Neural cell (in vitro differentiated cells): ENCODE data around the gene SLC27A2. TPM values are rescaled to one million over a fixed set of nuclear protein-coding genes. Genes with fewer than 3 reads are reported as not detected.

Experiments used
- H2AFZ ChIP-seq: fragments of 200-600, 300-800 bp; sonication (generic), shearing (Covaris generic); 2 replicates; pipeline ENCODE4 v1.6.0; 2014; ENCODE audit warnings: low read depth, mild to moderate bottlenecking, antibody characterized with exemption, low read length, moderate library complexity
- H3F3A ChIP-seq: fragments of 200-600 bp; shearing (Covaris generic); 2 replicates; pipeline ENCODE4 v1.6.1; 2016; ENCODE audit warnings: mild to moderate bottlenecking, moderate library complexity, mixed read lengths, antibody characterized with exemption, low read length; ENCODE audit not compliant: insufficient read depth, poor library complexity, severe bottlenecking
- H3K27ac ChIP-seq: fragments of 200-600, 300-800 bp; sonication (generic), shearing (Covaris generic); 2 replicates; pipeline ENCODE4 v1.5.1; 2014; ENCODE audit warnings: mild to moderate bottlenecking, low read length, moderate library complexity
- H3K27me3 ChIP-seq: fragments of 300-800, 200-600 bp; sonication (generic), shearing (Covaris generic); 2 replicates; pipeline ENCODE4 v1.6.0; 2014; ENCODE audit warnings: mild to moderate bottlenecking, low read depth, low read length, moderate library complexity; ENCODE audit not compliant: insufficient read depth
- H3K36me3 ChIP-seq: fragments of 300-800, 200-600 bp; sonication (generic), shearing (Covaris generic); 2 replicates; pipeline ENCODE4 v1.5.1; 2014; ENCODE audit warnings: mild to moderate bottlenecking, antibody characterized with exemption, low read length, moderate library complexity; ENCODE audit not compliant: insufficient read depth
- H3K4me2 ChIP-seq: fragments of 300-800, 200-600 bp; sonication (generic), shearing (Covaris generic); 2 replicates; pipeline ENCODE4 v1.6.0; 2014; ENCODE audit warnings: mild to moderate bottlenecking, low read length
- H3K4me3 ChIP-seq: fragments of 300-800, 200-600 bp; sonication (generic), shearing (Covaris generic); 2 replicates; pipeline ENCODE4 v1.5.1; 2014; ENCODE audit warnings: mild to moderate bottlenecking, low read length, moderate library complexity
- H3K79me2 ChIP-seq: fragments of 200-600 bp; shearing (Covaris generic); replicated peaks from 2 replicates; pipeline ENCODE4 v1.6.0; 2014; ENCODE audit warnings: mild to moderate bottlenecking, low read length, moderate library complexity; ENCODE audit not compliant: insufficient read depth
- H3K9ac ChIP-seq: fragments of 300-800, 200-600 bp; sonication (generic), shearing (Covaris generic); 2 replicates; pipeline ENCODE4 v1.6.1; 2016; ENCODE audit warnings: mild to moderate bottlenecking, low read length, mixed read lengths
- H3K9me2 ChIP-seq: fragments of 200-600 bp; shearing (Covaris generic); 2 replicates; pipeline ENCODE4 v1.6.1; 2016; ENCODE audit warnings: mild to moderate bottlenecking, low read length, mixed read lengths; ENCODE audit not compliant: insufficient read depth
- H3K9me3 ChIP-seq: fragments of 200-600, 300-800 bp; sonication (generic), shearing (Covaris generic); 2 replicates; pipeline ENCODE4 v1.6.1; 2016; ENCODE audit warnings: mild to moderate bottlenecking, mixed run types, low read length, moderate library complexity, mixed read lengths
- H4K20me1 ChIP-seq: fragments of 200-600 bp; shearing (Covaris generic); 2 replicates; pipeline ENCODE4 v1.6.1; 2016; ENCODE audit warnings: mild to moderate bottlenecking, mixed run types; ENCODE audit not compliant: insufficient read depth
- CTCF ChIP-seq: fragments of 450-650 bp; IDR thresholded peaks from 2 replicates; pipeline ENCODE4 v1.5.1; 2014; ENCODE audit warnings: antibody characterized with exemption, mild to moderate bottlenecking, moderate library complexity; ENCODE audit not compliant: poor library complexity, severe bottlenecking
- EP300 ChIP-seq: fragments of 450-650 bp; conservative IDR thresholded peaks from 2 replicates; pipeline ENCODE4 v1.6.1; 2014; ENCODE audit warnings: antibody characterized with exemption, mild to moderate bottlenecking, moderate library complexity; ENCODE audit not compliant: poor library complexity, severe bottlenecking
- EZH2 ChIP-seq: fragments of 200-600, 300-800 bp; shearing (Covaris generic), sonication (generic); IDR thresholded peaks from 2 replicates; pipeline ENCODE4 v1.6.1; 2014; ENCODE audit warnings: antibody characterized with exemption, low read length, borderline replicate concordance, mild to moderate bottlenecking; ENCODE audit not compliant: insufficient read depth, poor library complexity, severe bottlenecking
- MXI1 ChIP-seq: fragments of 450-650 bp; conservative IDR thresholded peaks from 2 replicates; pipeline ENCODE4 v1.6.1; 2014; ENCODE audit warnings: antibody characterized with exemption, mild to moderate bottlenecking; ENCODE audit not compliant: poor library complexity, severe bottlenecking
- POLR2AphosphoS5 ChIP-seq: IDR thresholded peaks from 2 replicates; pipeline ENCODE4 v1.6.1; 2012
- RAD21 ChIP-seq: fragments of 450-650 bp; conservative IDR thresholded peaks from 2 replicates; pipeline ENCODE4 v1.6.1; 2014; ENCODE audit warnings: antibody characterized with exemption, mild to moderate bottlenecking, moderate library complexity
- SMC3 ChIP-seq: fragments of 450-650 bp; conservative IDR thresholded peaks from 2 replicates; pipeline ENCODE4 v1.6.1; 2014; ENCODE audit warnings: antibody characterized with exemption, mild to moderate bottlenecking, moderate library complexity; ENCODE audit not compliant: poor library complexity
- TAF1 ChIP-seq: IDR thresholded peaks from 2 replicates; pipeline ENCODE4 v1.6.1; 2012; ENCODE audit warnings: low read depth
- polyA plus RNA-seq: library from polyadenylated mRNA; depleted of rRNA; stranded (reverse); fragments of >200 nt; gene quantifications from 2 replicates; pipeline ENCODE4 v1.2.3, GENCODE V29; 2014
- TF ChIP-seq, protein P1 (sequence below): IDR thresholded peaks from 2 replicates; pipeline ENCODE4 v1.6.1; 2012; ENCODE audit warnings: borderline replicate concordance

SLC27A2 gene
- polyA plus RNA-seq, 1 donor from 2014 or later, result 3.5 TPM

DNA sequence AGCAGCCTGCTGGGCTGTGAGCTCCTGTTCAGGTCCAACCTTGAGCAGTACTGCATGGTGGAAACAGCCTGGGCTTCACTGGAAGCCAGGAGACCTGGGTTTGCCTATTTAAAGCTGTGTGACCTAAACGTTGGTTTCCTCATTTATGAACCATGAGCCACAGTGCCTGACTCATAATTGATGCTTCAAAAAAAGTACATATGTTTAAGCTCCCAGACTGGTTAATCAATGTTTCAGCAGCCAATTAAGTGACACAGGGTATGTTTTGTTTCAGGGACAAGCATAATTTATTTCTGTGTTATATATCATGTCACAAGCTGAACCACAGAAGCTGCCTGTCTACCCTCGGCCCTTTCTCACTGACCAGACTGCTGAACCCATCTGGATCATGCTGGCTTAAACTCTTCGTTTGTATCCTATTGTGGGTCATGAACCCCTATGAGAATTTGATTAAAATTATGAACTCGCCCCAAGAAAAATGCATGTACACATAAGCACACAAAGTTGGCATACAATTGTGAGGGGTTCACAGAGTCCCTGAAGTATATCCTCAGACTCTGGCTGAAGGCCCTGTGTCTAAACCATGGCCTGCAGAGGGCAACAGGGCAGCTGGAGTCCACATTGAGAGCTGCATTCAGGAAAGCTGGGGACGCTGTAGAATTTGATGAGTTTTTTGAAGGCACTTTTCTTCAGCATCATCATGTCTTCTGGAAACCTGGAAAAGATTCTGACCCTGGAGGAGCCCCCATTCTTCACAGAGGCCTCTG lies 59.9 kb downstream of the SLC27A2 start:
- Histone ChIP-seq H3K9me3 (no peaks in the 10 kb centered on the region), H3K4me2 (no peak overlapping the region), H3K27me3 (no peaks in the 10 kb centered on the region), H3K79me2 (no peaks in the 10 kb centered on the region), H3K9me2 (no peaks in the 10 kb centered on the region), H3K27ac (no peak overlapping the region), H2AFZ (no peak overlapping the region), H4K20me1 (no peaks in the 10 kb centered on the region), H3F3A (no peaks in the 10 kb centered on the region), H3K4me3 (no peak overlapping the region), H3K36me3 (no peaks in the 10 kb centered on the region), H3K9ac (no peak overlapping the region)
- TF ChIP-seq TAF1, result no peak
- no peak for TF ChIP-seq EZH2
- TF ChIP-seq, protein P1, sequence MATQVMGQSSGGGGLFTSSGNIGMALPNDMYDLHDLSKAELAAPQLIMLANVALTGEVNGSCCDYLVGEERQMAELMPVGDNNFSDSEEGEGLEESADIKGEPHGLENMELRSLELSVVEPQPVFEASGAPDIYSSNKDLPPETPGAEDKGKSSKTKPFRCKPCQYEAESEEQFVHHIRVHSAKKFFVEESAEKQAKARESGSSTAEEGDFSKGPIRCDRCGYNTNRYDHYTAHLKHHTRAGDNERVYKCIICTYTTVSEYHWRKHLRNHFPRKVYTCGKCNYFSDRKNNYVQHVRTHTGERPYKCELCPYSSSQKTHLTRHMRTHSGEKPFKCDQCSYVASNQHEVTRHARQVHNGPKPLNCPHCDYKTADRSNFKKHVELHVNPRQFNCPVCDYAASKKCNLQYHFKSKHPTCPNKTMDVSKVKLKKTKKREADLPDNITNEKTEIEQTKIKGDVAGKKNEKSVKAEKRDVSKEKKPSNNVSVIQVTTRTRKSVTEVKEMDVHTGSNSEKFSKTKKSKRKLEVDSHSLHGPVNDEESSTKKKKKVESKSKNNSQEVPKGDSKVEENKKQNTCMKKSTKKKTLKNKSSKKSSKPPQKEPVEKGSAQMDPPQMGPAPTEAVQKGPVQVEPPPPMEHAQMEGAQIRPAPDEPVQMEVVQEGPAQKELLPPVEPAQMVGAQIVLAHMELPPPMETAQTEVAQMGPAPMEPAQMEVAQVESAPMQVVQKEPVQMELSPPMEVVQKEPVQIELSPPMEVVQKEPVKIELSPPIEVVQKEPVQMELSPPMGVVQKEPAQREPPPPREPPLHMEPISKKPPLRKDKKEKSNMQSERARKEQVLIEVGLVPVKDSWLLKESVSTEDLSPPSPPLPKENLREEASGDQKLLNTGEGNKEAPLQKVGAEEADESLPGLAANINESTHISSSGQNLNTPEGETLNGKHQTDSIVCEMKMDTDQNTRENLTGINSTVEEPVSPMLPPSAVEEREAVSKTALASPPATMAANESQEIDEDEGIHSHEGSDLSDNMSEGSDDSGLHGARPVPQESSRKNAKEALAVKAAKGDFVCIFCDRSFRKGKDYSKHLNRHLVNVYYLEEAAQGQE, result no peak
- TF ChIP-seq CTCF, result no peak
- no peak for TF ChIP-seq RAD21
- TF ChIP-seq EP300, result no peak
- no peak for TF ChIP-seq SMC3
- TF ChIP-seq MXI1, result no peak
- TF ChIP-seq POLR2AphosphoS5, result no peak

DNA sequence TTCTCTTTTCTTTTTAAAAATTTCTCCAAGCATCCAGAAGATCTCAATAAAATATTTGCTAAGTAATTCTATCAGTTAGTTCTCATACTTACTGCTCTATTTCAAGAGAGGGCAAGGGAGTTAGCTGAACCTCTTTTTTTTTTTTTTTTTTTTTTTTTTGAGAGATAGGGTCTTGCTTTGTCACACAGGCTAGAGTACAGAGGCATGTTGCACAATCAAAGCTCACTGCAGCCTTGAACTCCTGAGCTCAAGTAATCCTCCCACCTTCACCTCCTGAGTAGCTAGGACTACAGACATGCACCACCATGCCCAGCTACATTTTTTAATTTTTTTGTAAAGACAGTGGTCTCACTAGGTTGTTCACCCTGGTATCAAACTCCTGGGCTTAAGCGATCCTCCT lies 62.2 kb downstream of the SLC27A2 start:
- H3K4me3 ChIP-seq, result no peak overlapping the region
- H3K9me2 ChIP-seq, result no peaks in the 10 kb centered on the region
- no peaks in the 10 kb centered on the region for H4K20me1 ChIP-seq
- H3F3A ChIP-seq, result no peaks in the 10 kb centered on the region
- TF ChIP-seq POLR2AphosphoS5, result no peak
- TF ChIP-seq EP300, result no peak
- no peaks in the 10 kb centered on the region for H3K36me3 ChIP-seq
- no peaks in the 10 kb centered on the region for H3K27me3 ChIP-seq
- no peak overlapping the region for H3K4me2 ChIP-seq
- no peak overlapping the region for H3K27ac ChIP-seq
- no peaks in the 10 kb centered on the region for H3K79me2 ChIP-seq
- H3K9ac ChIP-seq, result no peak overlapping the region
- no peaks in the 10 kb centered on the region for H3K9me3 ChIP-seq
- no peak overlapping the region for H2AFZ ChIP-seq
